Upper lobe of right lung (tissue), 1 donor: ENCODE results near the gene FUT7. TPM values are rescaled to one million over a fixed set of nuclear protein-coding genes. Genes with fewer than 3 reads are reported as not detected.

Experiments used
- ATAC-seq: fragments of 200-7000 bp; cut with Tn5 transposase; one replicate; pipeline ENCODE4 v1.9.1; 2020; ENCODE audit warnings: mild to moderate bottlenecking, moderate library complexity
- DNase-seq: peaks from one replicate; pipeline ENCODE4 v3.0.0-alpha.2; 2020
- H3K27ac ChIP-seq: fragments of 200-600 bp; one replicate; pipeline ENCODE4 v1.8.0; 2022
- H3K27me3 ChIP-seq: fragments of 200-600 bp; one replicate; pipeline ENCODE4 v1.8.0; 2022; ENCODE audit warnings: mild to moderate bottlenecking
- H3K36me3 ChIP-seq: fragments of 200-600 bp; one replicate; pipeline ENCODE4 v1.8.0; 2022
- H3K4me1 ChIP-seq: fragments of 200-600 bp; one replicate; pipeline ENCODE4 v1.8.0; 2022
- H3K4me3 ChIP-seq: fragments of 200-600 bp; one replicate; pipeline ENCODE4 v1.8.0; 2022; ENCODE audit warnings: mild to moderate bottlenecking
- H3K9me3 ChIP-seq: fragments of 200-600 bp; one replicate; pipeline ENCODE4 v1.8.0; 2022
- CTCF ChIP-seq: fragments of 200-600 bp; IDR thresholded peaks from one replicate; pipeline ENCODE4 v1.8.0; 2022; ENCODE audit warnings: antibody characterized with exemption
- intact Hi-C: fragments of 100-400 bp; cut with DNase I; formaldehyde crosslinking; loops from one replicate; pipeline ENCODE4 v1.11.0; 2022
- total RNA-seq: library from RNA; stranded (reverse); fragmentation: NEBNext Ultra II Directional; extraction: Animal tissue kit (Norgen Biotek cat#: 25700); gene quantifications from one replicate; pipeline ENCODE4 v1.2.1, GENCODE V29; 2021
- donor health status: DM: no; HTN: yes; CAD: no; lungs with severe emphysema.

Gene FUT7
- total RNA-seq, 1 donor from 2014 or later: 0.81 TPM

GRCh38 chr9:137016436-137016835 lies 15.5 kb downstream of the FUT7 start:
- peaks cover 11% of the 10 kb centered on the region for H3K36me3 ChIP-seq
- TF ChIP-seq CTCF: no peak
- intact Hi-C loops: no loop called here
- no peaks in the 10 kb centered on the region for H3K4me1 ChIP-seq
- H3K27ac ChIP-seq: no peak overlapping the region
- H3K4me3 ChIP-seq: no peak overlapping the region
- no peaks in the 10 kb centered on the region for H3K9me3 ChIP-seq
- no peaks in the 10 kb centered on the region for H3K27me3 ChIP-seq
- ATAC-seq (no peak), DNase-seq (no peak)

- H3K4me1 ChIP-seq: no peaks in the 10 kb centered on the region
- intact Hi-C loops: no loop called here
- H3K27ac ChIP-seq: no peak overlapping the region
- H3K27me3 ChIP-seq: no peaks in the 10 kb centered on the region
- no peak for ATAC-seq
- no peak for TF ChIP-seq CTCF
- DNase-seq: no peak
- no peaks in the 10 kb centered on the region for H3K9me3 ChIP-seq
- no peak overlapping the region for H3K4me3 ChIP-seq
- H3K36me3 ChIP-seq: peaks cover 11% of the 10 kb centered on the region
These were observed 15.9 kb downstream of the FUT7 start for GRCh38 chr9:137015976-137016375.

- H3K36me3 ChIP-seq: peaks cover 11% of the 10 kb centered on the region
- intact Hi-C loops: no loop called here
These were observed 16.4 kb downstream of the FUT7 start for GRCh38 chr9:137015540-137015930.

GRCh38 chr9:137014776-137015539 lies 16.9 kb downstream of the FUT7 start:
- ATAC-seq: no peak
- intact Hi-C loops: no loop called here
- DNase-seq: no peak
- Histone ChIP-seq H3K9me3 (no peaks in the 10 kb centered on the region), H3K36me3 (peaks cover 11% of the 10 kb centered on the region), H3K27me3 (no peaks in the 10 kb centered on the region), H3K4me3 (no peak overlapping the region), H3K27ac (no peak overlapping the region), H3K4me1 (no peaks in the 10 kb centered on the region)
- no peak for TF ChIP-seq CTCF

More at GRCh38 chr9:137015540-137015930, 16.4 kb downstream of the FUT7 start:
- no peak overlapping the region for H3K4me3 ChIP-seq
- H3K4me1 ChIP-seq: no peaks in the 10 kb centered on the region
- no peaks in the 10 kb centered on the region for H3K9me3 ChIP-seq
- TF ChIP-seq CTCF: no peak
- no peak overlapping the region for H3K27ac ChIP-seq
- no peak for ATAC-seq
- no peak for DNase-seq
- no peaks in the 10 kb centered on the region for H3K27me3 ChIP-seq

- no peak for DNase-seq
- TF ChIP-seq CTCF: no peak
- no peak overlapping the region for H3K27ac ChIP-seq
- no peak for ATAC-seq
- intact Hi-C loops: no loop called here
- H3K27me3 ChIP-seq: no peaks in the 10 kb centered on the region
- no peak overlapping the region for H3K4me3 ChIP-seq
- H3K4me1 ChIP-seq: no peaks in the 10 kb centered on the region
- H3K36me3 ChIP-seq: peaks cover 11% of the 10 kb centered on the region
- no peaks in the 10 kb centered on the region for H3K9me3 ChIP-seq
These were observed 17.7 kb downstream of the FUT7 start for GRCh38 chr9:137014166-137014565.

GRCh38 chr9:137013571-137013940 lies 18.3 kb downstream of the FUT7 start:
- TF ChIP-seq CTCF: no peak
- Histone ChIP-seq H3K4me3 (no peak overlapping the region), H3K27ac (no peak overlapping the region), H3K27me3 (no peaks in the 10 kb centered on the region), H3K4me1 (no peaks in the 10 kb centered on the region), H3K36me3 (peaks cover 11% of the 10 kb centered on the region), H3K9me3 (no peaks in the 10 kb centered on the region)
- intact Hi-C loops: no loop called here
- ATAC-seq (no peak), DNase-seq (no peak)
